ENCODE results near the gene OSBPL9. TPM values are rescaled to one million over a fixed set of nuclear protein-coding genes. Genes with fewer than 3 reads are reported as not detected.

Gene OSBPL9
- total RNA-seq, 1 experiment from 2014 or later = 52.6 TPM

DNA sequence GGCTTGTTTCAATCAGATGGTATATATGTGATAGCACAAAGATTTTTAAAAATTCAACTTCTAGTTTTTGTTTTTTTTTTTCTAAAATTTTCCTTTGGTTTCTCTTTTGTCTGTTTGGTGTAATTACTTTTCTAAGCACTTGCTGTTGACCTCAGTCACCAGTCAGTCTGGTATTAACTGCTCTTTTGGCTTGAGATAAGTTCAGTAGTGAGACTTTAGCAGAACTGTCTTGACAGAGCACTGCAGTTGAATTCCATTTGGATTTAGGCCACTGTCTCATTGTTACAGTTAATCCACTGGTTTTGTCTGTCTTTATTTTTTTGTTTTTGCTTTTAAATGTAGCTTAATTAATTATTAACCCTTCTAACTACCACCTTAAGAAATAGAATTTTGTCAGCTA is 36.2 kb downstream of the OSBPL9 start (continued):
- TF ChIP-seq CTCF (IDR thresholded peaks at IDR 0.05 in 2 of 3, conservative IDR thresholded peaks at IDR 0.05 in 1 of 3; ENCODE audit: borderline replicate concordance in 1 of 3, insufficient read depth in 1 of 3, low read depth in 2 of 3, low read length in 2 of 3) (no peak), EZH2 (IDR thresholded peaks at IDR 0.05) (no peak), ZFX (IDR thresholded peaks at IDR 0.05) (no peak)

- TF ChIP-seq, protein P1, sequence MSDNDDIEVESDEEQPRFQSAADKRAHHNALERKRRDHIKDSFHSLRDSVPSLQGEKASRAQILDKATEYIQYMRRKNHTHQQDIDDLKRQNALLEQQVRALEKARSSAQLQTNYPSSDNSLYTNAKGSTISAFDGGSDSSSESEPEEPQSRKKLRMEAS (IDR thresholded peaks at IDR 0.05) = no peak
- TF ChIP-seq RAD21 (IDR thresholded peaks at IDR 0.05; ENCODE audit: low read depth) (no peak), REST (IDR thresholded peaks at IDR 0.05; ENCODE audit: low read depth) (no peak), FOSL1 (IDR thresholded peaks at IDR 0.05; ENCODE audit: low read depth) (no peak), ELF1 (IDR thresholded peaks at IDR 0.05; ENCODE audit: borderline replicate concordance, low read depth) (no peak), TCF7L2 (IDR thresholded peaks at IDR 0.05; ENCODE audit: borderline replicate concordance, extremely low read depth, insufficient read depth, insufficient read length) (no peak), CEBPB (IDR thresholded peaks at IDR 0.05; ENCODE audit: low read depth) (no peak), ZNF274 (IDR thresholded peaks at IDR 0.05; ENCODE audit: low read depth, low read length) (no peak), EZH2phosphoT487 (IDR thresholded peaks at IDR 0.05; ENCODE audit: borderline replicate concordance) (no peak)
- no peak for ATAC-seq
- H3K36me3 ChIP-seq (ENCODE audit: control insufficient read depth in 1 of 2, insufficient read depth in 2 of 2, low read length in 2 of 2) = peaks cover 0 to 2% of the 10 kb centered on the region in 2 experiments; a peak in 1 of 4 replicates
- POLR2A ChIA-PET = no interaction called here
- H3K4me1 ChIP-seq (ENCODE audit: control insufficient read depth in 1 of 2, insufficient read depth in 2 of 2, low read length in 2 of 2) = peaks cover 18 to 32% of the 10 kb centered on the region in 2 experiments
- H3K4me2 ChIP-seq (ENCODE audit: low read length) = no peak overlapping the region
- intact Hi-C loops (cut with micrococcal nuclease) = no loop called here
- no peaks in the 10 kb centered on the region for H3K9me3 ChIP-seq (ENCODE audit: control insufficient read depth in 1 of 2, insufficient read depth in 1 of 2, low read depth in 1 of 2, low read length in 2 of 2)
- DNase-seq (ENCODE audit: low read depth, low spot score) = no peak
- no peak overlapping the region for H3K27ac ChIP-seq (ENCODE audit: low read depth, low read length)
- H3K79me2 ChIP-seq (ENCODE audit: insufficient read depth, low read length) = peaks cover 9% of the 10 kb centered on the region; the same call in 1 of the 2 replicates
- no TSS peak for BruUV-seq (replicated peaks)
- no peak overlapping the region for H2AFZ ChIP-seq (ENCODE audit: low read depth, low read length, poor library complexity, severe bottlenecking)
- H4K20me1 ChIP-seq (ENCODE audit: insufficient read depth) = no peaks in the 10 kb centered on the region
- no peaks in the 10 kb centered on the region for H3K9me2 ChIP-seq (ENCODE audit: insufficient read depth)
- H3K27me3 ChIP-seq (ENCODE audit: insufficient read depth, low read length) = no peaks in the 10 kb centered on the region
- CTCF ChIA-PET = no interaction called here
- H3K4me3 ChIP-seq (replicated peaks in 1 of 2; ENCODE audit: low read depth in 1 of 2, low read length in 2 of 2) = no peak overlapping the region
- H3K9ac ChIP-seq (ENCODE audit: low read length) = no peak overlapping the region
- RAD21 ChIA-PET (ENCODE audit: low non-redundant PET in 1 of 2, low total read pairs in 2 of 2, uncharacterized antibody in 2 of 2, unreplicated experiment in 2 of 2) = no interaction called here
Measured at GRCh38 chr1:51654000-51654399, 37.1 kb downstream of the OSBPL9 start.
